ENCODE data around the gene PHETA1.

Gene PHETA1

GRCh38 chr12:111393700-111394300 is 24.9 kb upstream of the PHETA1 start:
- TF ChIP-seq ZNF384 (IDR thresholded peaks at IDR 0.05) (no peak), ELF4 (IDR thresholded peaks at IDR 0.05) (no peak), SP1 (IDR thresholded peaks at IDR 0.05) (no peak), L3MBTL2 (conservative IDR thresholded peaks at IDR 0.05) (no peak), SUZ12 (IDR thresholded peaks at IDR 0.05) (no peak), FOXA1 (IDR thresholded peaks at IDR 0.05) (no peak), PKNOX1 (IDR thresholded peaks at IDR 0.05) (no peak), TARDBP (IDR thresholded peaks at IDR 0.05) (no peak), CTBP1 (IDR thresholded peaks at IDR 0.05; ENCODE audit: borderline replicate concordance) (no peak), NFRKB (IDR thresholded peaks at IDR 0.05) (no peak), ARNT (IDR thresholded peaks at IDR 0.05) (no peak), LEF1 (IDR thresholded peaks at IDR 0.05; ENCODE audit: borderline replicate concordance) (no peak), BHLHE40 (IDR thresholded peaks at IDR 0.05; ENCODE audit: borderline replicate concordance) (no peak), HDGF (IDR thresholded peaks at IDR 0.05; ENCODE audit: borderline replicate concordance) (no peak), FOXK2 (IDR thresholded peaks at IDR 0.05) (no peak), FOXM1 (IDR thresholded peaks at IDR 0.05; ENCODE audit: borderline replicate concordance) (no peak)
- DNase-seq (ENCODE audit: extremely low spot score): no peak
- POLR2A ChIA-PET: no interaction called here
- CTCF ChIA-PET: interaction anchor here (1.0 kb wide), 1 partner anchor 18 kb away, joined by 4 read pairs; no protein-coding TSS in a partner anchor

GRCh38 chr12:111390910-111391309 is 22.0 kb upstream of the PHETA1 start:
- ChIA-PET POLR2A (no interaction called here), CTCF (interaction anchor here (0.7 kb wide), 1 partner anchor 422 kb away, joined by 3 read pairs; no protein-coding TSS in a partner anchor)
- TF ChIP-seq PKNOX1 (IDR thresholded peaks at IDR 0.05) (no peak), HDGF (IDR thresholded peaks at IDR 0.05; ENCODE audit: borderline replicate concordance) (no peak), TARDBP (IDR thresholded peaks at IDR 0.05) (no peak), FOXM1 (IDR thresholded peaks at IDR 0.05; ENCODE audit: borderline replicate concordance) (no peak), ELF4 (IDR thresholded peaks at IDR 0.05) (no peak)
- DNase-seq (ENCODE audit: extremely low spot score): no peak

GRCh38 chr12:111389635-111390034 is 20.7 kb upstream of the PHETA1 start:
- DNase-seq (ENCODE audit: extremely low spot score): no peak
- CTCF ChIA-PET: no interaction called here
- no peak for TF ChIP-seq PKNOX1 (IDR thresholded peaks at IDR 0.05)
- no peak for TF ChIP-seq LEF1 (IDR thresholded peaks at IDR 0.05; ENCODE audit: borderline replicate concordance)
- POLR2A ChIA-PET: no interaction called here

- ChIA-PET POLR2A (no interaction called here), CTCF (no interaction called here)
- no peak for DNase-seq (ENCODE audit: extremely low spot score)
Observed at GRCh38 chr12:111387747-111388323, 18.9 kb upstream of the PHETA1 start.

GRCh38 chr12:111386885-111387284 is 18.0 kb upstream of the PHETA1 start:
- TF ChIP-seq CTBP1 (IDR thresholded peaks at IDR 0.05; ENCODE audit: borderline replicate concordance) (no peak), L3MBTL2 (conservative IDR thresholded peaks at IDR 0.05) (no peak), FOXM1 (IDR thresholded peaks at IDR 0.05; ENCODE audit: borderline replicate concordance) (no peak), BHLHE40 (IDR thresholded peaks at IDR 0.05; ENCODE audit: borderline replicate concordance) (no peak)
- ChIA-PET POLR2A (no interaction called here), CTCF (no interaction called here)
- no peak for DNase-seq (ENCODE audit: extremely low spot score)

More at GRCh38 chr12:111387747-111388323, 18.9 kb upstream of the PHETA1 start:
- TF ChIP-seq ARNT (IDR thresholded peaks at IDR 0.05) (no peak), TARDBP (IDR thresholded peaks at IDR 0.05) (no peak), PKNOX1 (IDR thresholded peaks at IDR 0.05) (no peak), FOXA1 (IDR thresholded peaks at IDR 0.05) (no peak), ZNF384 (IDR thresholded peaks at IDR 0.05) (no peak), NFRKB (IDR thresholded peaks at IDR 0.05) (no peak), L3MBTL2 (conservative IDR thresholded peaks at IDR 0.05) (no peak), FOXM1 (IDR thresholded peaks at IDR 0.05; ENCODE audit: borderline replicate concordance) (no peak), BHLHE40 (IDR thresholded peaks at IDR 0.05; ENCODE audit: borderline replicate concordance) (no peak), FOXK2 (IDR thresholded peaks at IDR 0.05) (no peak), SUZ12 (IDR thresholded peaks at IDR 0.05) (no peak)

GRCh38 chr12:111384596-111384995 is 15.7 kb upstream of the PHETA1 start:
- ChIA-PET POLR2A (no interaction called here), CTCF (interaction anchor here (1.0 to 2.8 kb wide), 3 partner anchors 12 to 67 kb away, joined by 3 to 8 read pairs (median 4); no protein-coding TSS in a partner anchor)
- no peak for DNase-seq (ENCODE audit: extremely low spot score)
- TF ChIP-seq NFRKB (IDR thresholded peaks at IDR 0.05) (no peak), FOXK2 (IDR thresholded peaks at IDR 0.05) (no peak), SP1 (IDR thresholded peaks at IDR 0.05) (no peak), HDGF (IDR thresholded peaks at IDR 0.05; ENCODE audit: borderline replicate concordance) (no peak)

Data from HEK293T (cell line).